GM12892 (cell line): Measurements from ENCODE around the gene ANXA11.

Experiments
- POLR2A ChIP-seq: IDR thresholded peaks from 2 replicates; pipeline ENCODE4 v1.6.1; 2011; ENCODE audit warnings: low read depth, low read length, control low read depth
- POLR2AphosphoS5 ChIP-seq: IDR thresholded peaks from 2 replicates; pipeline ENCODE4 v1.6.1; 2011; ENCODE audit warnings: low read depth, low read length, control low read depth

DNA sequence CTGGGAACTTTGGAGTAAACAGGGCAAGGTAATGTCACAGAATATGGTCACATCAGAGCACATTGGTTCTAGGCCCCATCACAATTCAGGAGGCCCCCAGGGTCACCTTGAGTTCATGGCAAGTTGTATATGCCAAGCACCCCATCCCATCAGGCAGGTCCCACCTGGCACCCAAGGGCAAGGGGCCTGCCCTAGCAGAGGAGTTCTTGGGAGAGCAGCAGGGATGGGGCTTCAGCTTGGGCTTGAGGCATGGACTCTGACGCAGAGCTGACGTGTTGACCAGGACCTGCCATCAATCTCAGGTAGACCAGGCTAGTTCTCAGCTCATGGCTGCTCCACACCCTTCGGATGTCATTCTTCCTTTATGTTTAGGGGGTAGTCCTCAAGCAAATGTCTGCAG, 51.9 kb downstream of the ANXA11 start:
- 0 out of 2 replicates have a peak, but pooled peaks have one; percentile 25 for TF ChIP-seq POLR2A
- no peak; the same call in 1 of the 2 replicates for TF ChIP-seq POLR2AphosphoS5
